ENCODE results near the gene S100A8. TPM values are rescaled to one million over a fixed set of nuclear protein-coding genes. Genes with fewer than 3 reads are reported as not detected.

The S100A8 gene
- total and polyA plus RNA-seq, 7 donors: 14.2 to 109 (median 82.2) TPM; not detected in 1

DNA sequence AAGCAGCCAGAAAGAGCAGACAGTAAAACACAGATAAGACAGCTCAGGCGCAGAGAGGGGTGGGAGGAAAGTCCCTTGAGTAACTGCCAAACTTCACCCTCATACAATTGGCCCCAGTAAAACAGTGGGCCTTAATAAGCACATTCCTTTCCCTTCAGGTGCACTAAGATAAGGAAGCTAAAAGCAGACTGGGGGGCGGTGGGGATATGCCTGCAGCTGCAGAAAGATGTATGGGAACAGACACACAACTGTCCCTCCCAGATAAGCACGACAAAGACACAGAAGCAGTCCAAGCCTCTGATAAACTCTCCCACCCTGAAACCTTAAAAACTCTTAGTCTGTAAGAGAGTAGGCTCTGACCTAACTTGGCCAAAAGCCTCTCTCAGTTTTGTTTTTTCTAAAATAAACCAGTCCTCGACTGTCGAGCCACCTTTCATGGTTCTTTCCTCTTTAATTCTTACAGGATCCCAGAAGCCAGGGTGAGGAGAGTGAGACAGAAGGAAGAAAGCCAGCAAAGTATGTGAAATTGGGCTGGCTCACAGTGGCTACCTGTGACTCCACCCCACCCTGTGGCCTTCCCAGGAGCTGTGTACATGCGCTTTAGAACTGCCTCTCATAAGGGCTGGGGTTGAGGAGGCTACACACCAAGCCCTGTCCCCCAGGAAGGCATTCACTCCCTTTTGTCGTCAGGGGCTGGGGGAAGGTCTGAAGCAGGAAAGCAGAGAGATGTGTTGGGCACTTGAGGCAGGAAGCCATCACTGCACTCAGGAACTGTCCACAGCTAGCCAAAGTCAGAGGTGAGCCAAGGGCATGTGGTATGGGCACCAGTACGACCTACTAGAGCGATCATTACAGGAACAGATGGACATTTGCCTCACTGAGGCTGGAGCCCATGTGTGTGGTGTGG lies 46.8 kb downstream of the S100A8 start:
- Histone ChIP-seq H3K36me3 (no peaks in the 10 kb centered on the region), H3K27ac (no peak overlapping the region), H3K4me1 (no peaks in the 10 kb centered on the region), H3K4me3 (no peak overlapping the region), H3K27me3 (peaks cover 0 to 8% (median 0%) of the 10 kb centered on the region in 3 donors), H3K9me3 (no peaks in the 10 kb centered on the region)
- intact Hi-C loops (cut with DNase I): no loop called here
- WGBS, 2 donors: 42 to 48% methylated on average over 9 of the region's 9 CpGs
- DNase-seq: no peak
- TF ChIP-seq CTCF (IDR thresholded peaks at IDR 0.05): no peak
- TF ChIP-seq POLR2AphosphoS5 (IDR thresholded peaks at IDR 0.05): no peak
- TF ChIP-seq EP300 (IDR thresholded peaks at IDR 0.05): no peak
- TF ChIP-seq POLR2A (IDR thresholded peaks at IDR 0.05): no peak

DNA sequence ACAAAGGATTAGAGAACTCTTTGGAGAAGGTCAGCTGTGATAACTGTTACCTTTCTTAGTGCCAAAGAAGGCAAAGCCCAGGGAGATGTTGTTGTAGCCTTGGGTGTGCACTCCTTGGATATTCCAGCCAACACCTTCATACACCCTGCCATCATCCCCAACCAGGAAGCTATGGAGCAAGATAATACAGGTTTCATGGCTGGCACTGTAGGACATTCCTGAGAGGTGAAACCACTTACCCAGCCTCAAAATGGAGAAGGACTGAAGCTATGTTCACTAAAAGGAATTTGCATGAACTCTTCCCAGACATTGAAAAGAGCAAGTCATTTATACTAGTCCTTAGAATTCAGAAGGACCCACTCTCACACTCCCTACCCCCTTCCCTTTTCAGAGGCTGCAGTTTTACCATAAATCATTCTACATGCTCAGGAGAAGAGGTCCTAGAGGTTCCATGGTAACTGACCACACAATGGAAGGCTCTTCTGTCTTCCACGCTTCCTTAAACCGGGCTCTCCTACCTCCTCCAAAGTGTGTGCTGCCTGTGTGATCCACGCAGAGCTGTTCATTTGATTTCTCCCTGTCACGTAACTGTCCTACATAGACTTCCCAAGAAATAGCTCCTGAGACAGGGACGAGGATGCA lies 47.7 kb downstream of the S100A8 start:
- intact Hi-C loops (cut with DNase I): no loop called here
- Histone ChIP-seq H3K27me3 (peaks cover 0 to 6% (median 0%) of the 10 kb centered on the region in 3 donors), H3K9me3 (no peaks in the 10 kb centered on the region), H3K4me3 (no peak overlapping the region), H3K27ac (no peak overlapping the region), H3K4me1 (no peaks in the 10 kb centered on the region), H3K36me3 (no peaks in the 10 kb centered on the region)
- no peak for DNase-seq
- TF ChIP-seq POLR2A (IDR thresholded peaks at IDR 0.05) (no peak), CTCF (IDR thresholded peaks at IDR 0.05) (no peak), EP300 (IDR thresholded peaks at IDR 0.05) (no peak), POLR2AphosphoS5 (IDR thresholded peaks at IDR 0.05) (no peak)
- WGBS, 2 donors: 31 to 39% methylated on average over 5 of the region's 5 CpGs

GRCh38 chr1:153342178-153342577 lies 48.7 kb downstream of the S100A8 start:
- TF ChIP-seq CTCF (IDR thresholded peaks at IDR 0.05) (no peak), EP300 (IDR thresholded peaks at IDR 0.05) (no peak), POLR2AphosphoS5 (IDR thresholded peaks at IDR 0.05) (no peak)
- Histone ChIP-seq H3K4me1 (no peaks in the 10 kb centered on the region), H3K27me3 (no peaks in the 10 kb centered on the region), H3K36me3 (no peaks in the 10 kb centered on the region), H3K27ac (no peak overlapping the region), H3K9me3 (no peaks in the 10 kb centered on the region), H3K4me3 (no peak overlapping the region)
- DNase-seq: no peak
- WGBS, 2 donors: 83 to 87% methylated on average over 3 of the region's 3 CpGs
- intact Hi-C loops (cut with DNase I): no loop called here

DNA sequence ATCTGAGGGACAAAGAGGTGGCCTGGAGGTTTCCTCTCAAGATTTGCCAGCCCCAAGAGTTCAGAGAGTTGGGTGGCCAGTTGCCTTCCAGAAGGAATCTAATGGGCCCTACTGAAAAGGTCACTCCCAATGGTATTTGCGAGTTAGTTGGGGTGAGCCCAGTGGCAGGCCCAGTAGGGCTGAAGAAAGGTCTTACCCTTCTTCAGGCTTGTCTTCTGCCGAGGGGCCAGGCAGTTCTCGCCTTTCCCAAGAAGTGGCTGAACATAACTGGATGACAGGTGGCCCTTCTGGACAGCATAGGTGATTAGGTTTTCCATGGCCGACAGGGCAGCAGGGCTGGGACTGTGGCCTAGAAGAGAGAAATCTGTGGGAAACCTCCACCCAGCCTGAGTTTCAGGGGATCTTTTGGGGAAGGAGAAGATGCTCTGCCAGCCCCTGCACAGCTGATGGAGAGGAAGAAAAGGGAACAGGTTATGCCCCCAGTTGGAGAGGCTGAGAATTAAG lies 49.4 kb downstream of the S100A8 start:
- intact Hi-C loops (cut with DNase I): no loop called here
- 92 to 95% methylated on average over 4 of the region's 4 CpGs for WGBS, 2 donors
- DNase-seq: no peak
- Histone ChIP-seq H3K27ac (no peak overlapping the region), H3K9me3 (no peaks in the 10 kb centered on the region), H3K36me3 (no peaks in the 10 kb centered on the region), H3K27me3 (no peaks in the 10 kb centered on the region), H3K4me3 (no peak overlapping the region), H3K4me1 (no peaks in the 10 kb centered on the region)
- TF ChIP-seq POLR2A (IDR thresholded peaks at IDR 0.05) (no peak), EP300 (IDR thresholded peaks at IDR 0.05) (no peak), POLR2AphosphoS5 (IDR thresholded peaks at IDR 0.05) (no peak), CTCF (IDR thresholded peaks at IDR 0.05) (no peak)
